ENCODE data around the gene PRX.
A peak's percentile ranks its signal among the peaks of the same experiment; 100 is the strongest.
"Not testable (repeated sequence)": the region's sequence is repeated elsewhere in the genome, so short reads cannot be mapped to it uniquely, and the experiment has no call there.

PRX gene, protein sequence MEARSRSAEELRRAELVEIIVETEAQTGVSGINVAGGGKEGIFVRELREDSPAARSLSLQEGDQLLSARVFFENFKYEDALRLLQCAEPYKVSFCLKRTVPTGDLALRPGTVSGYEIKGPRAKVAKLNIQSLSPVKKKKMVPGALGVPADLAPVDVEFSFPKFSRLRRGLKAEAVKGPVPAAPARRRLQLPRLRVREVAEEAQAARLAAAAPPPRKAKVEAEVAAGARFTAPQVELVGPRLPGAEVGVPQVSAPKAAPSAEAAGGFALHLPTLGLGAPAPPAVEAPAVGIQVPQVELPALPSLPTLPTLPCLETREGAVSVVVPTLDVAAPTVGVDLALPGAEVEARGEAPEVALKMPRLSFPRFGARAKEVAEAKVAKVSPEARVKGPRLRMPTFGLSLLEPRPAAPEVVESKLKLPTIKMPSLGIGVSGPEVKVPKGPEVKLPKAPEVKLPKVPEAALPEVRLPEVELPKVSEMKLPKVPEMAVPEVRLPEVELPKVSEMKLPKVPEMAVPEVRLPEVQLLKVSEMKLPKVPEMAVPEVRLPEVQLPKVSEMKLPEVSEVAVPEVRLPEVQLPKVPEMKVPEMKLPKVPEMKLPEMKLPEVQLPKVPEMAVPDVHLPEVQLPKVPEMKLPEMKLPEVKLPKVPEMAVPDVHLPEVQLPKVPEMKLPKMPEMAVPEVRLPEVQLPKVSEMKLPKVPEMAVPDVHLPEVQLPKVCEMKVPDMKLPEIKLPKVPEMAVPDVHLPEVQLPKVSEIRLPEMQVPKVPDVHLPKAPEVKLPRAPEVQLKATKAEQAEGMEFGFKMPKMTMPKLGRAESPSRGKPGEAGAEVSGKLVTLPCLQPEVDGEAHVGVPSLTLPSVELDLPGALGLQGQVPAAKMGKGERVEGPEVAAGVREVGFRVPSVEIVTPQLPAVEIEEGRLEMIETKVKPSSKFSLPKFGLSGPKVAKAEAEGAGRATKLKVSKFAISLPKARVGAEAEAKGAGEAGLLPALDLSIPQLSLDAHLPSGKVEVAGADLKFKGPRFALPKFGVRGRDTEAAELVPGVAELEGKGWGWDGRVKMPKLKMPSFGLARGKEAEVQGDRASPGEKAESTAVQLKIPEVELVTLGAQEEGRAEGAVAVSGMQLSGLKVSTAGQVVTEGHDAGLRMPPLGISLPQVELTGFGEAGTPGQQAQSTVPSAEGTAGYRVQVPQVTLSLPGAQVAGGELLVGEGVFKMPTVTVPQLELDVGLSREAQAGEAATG (N-terminal part only)

DNA sequence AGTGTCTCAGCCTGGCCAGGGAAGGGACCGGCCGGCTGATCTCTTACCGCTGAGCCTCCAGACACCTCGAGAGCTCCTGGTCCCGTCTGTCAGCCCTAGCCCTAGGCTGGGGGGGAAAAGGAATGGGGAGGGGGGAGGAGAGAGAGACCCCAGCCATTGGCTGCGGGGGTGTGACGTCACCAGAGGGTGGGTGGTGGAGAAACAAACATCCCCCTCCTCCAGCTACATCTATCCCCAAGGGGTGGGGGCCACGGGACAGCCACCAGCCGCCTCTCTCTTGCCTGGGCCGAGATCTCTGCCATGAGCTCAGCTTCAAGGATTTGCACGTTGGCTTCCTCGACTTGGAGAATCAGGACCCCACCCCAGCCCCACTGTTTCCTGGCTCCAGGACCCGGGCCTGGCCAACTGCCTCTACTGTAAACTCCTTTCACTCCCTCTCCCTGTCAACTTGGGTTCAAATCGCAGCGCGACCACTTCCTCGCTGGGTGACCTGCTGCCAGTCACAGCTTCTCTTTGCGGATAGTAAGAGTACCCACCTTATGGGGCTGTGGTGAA is at the start of gene PRX:
Gene PRX (minus strand): TSS at position 88 of the 555 bp plus-strand sequence. CDS start 5,446 bp downstream, outside the sequence.
- no peak within 1 kb of the TSS for H3K4me3 ChIP-seq (ENCODE audit: low read depth, low read length)
- DNase-seq (ENCODE audit: low read depth) = no peak

DNA sequence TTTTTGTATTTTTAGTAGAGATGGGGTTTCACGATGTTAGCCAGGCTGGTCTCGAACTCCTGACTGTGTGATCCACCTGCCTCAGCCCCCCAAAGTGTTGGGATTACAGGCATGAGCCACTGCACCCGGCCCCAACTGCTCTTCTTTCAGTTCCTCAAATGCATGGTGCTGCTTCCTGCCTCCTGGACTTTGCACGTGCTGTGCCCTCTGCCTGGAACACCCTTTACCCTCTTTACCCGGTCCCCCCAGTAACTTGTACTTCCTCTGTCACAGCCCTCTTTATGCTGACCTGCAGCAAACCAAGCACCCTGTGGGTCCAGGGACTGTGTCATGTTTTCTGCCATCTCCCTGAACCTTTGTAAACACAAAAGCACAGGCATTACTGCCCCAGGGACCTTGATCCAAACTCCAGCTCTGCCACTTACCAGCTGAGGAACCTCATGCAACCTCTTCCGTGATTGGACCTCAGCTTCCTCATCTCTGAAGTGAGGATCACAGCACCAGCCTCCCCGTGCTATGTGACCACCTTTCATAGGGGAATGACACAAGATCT is 48.6 kb upstream of the PRX start:
- no peak for DNase-seq (ENCODE audit: low read depth)
- H3K4me3 ChIP-seq (ENCODE audit: low read depth, low read length) = no peak overlapping the region

DNA sequence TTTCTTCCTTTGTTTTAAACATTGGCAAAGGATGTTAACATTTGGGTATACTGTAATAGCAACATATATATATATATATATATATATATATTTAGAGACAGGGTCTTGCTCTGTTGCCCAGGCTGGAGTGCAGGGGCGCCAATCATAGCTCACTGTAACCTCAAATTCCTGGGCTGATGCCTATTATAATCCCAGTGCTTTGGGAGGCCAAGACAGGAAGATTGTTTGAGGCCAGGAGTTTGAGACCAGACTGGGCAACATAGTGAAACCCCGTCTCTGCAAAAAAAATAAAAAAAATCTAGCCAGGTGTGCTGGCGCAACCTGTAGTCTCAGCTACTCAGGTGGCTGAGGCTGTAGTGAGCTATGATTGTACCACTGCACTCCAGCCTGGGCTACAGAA is 47.0 kb upstream of the PRX start:
- no peak for DNase-seq (ENCODE audit: low read depth)
- H3K4me3 ChIP-seq (ENCODE audit: low read depth, low read length) = no peak overlapping the region

DNA sequence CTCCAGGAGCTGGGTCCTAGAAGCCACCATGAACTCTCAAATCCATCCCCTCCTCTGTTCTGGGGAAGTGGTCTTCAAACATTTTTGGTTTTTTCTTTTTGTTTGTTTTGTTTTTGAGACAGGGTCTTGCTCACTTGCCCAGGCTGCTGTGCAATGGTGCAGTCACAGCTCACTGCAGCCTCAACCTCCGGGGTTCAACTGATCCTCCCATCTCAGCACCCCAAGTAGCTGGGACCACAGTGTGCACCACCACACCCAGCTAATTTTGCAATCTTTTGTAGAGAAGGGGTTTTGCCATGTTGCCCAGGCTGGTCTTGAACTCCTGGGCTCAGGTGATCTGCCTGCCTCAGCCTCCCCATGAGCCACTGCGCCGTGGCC is 45.4 kb upstream of the PRX start:
- no peak overlapping the region for H3K4me3 ChIP-seq (ENCODE audit: low read depth, low read length)
- no peak for DNase-seq (ENCODE audit: low read depth)

DNA sequence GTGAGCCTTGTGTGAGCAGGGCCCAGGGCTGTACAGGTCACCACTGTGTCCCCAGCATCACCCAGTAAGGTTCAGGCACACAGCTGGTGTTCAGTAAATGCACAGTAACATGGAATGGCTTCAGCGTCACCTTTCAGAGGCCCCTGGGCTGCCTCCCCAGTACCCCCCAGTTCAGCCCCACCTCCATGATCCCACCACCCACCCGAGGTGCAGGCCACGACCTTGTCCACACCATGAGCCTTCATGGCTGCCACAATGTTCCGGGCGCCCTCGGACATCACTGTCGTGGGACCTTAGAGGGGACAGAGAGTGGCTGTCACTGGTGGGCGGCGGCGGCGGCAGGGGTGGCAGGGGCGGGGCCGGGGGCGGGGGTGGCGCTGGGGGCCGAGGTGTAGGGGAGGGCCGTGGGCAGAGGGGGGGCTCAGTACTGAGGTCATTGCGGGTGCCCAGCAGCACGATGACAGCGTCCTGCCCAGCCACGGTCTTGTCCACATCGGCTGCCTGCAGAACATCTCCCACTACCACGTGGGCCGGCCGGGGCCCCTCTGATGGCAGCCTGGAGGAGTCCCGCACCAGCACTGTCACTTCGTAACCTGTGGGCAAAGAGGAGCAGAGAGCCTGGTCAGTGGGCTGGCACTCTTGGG is 44.9 kb upstream of the PRX start:
- no peak for DNase-seq (ENCODE audit: low read depth)

DNA sequence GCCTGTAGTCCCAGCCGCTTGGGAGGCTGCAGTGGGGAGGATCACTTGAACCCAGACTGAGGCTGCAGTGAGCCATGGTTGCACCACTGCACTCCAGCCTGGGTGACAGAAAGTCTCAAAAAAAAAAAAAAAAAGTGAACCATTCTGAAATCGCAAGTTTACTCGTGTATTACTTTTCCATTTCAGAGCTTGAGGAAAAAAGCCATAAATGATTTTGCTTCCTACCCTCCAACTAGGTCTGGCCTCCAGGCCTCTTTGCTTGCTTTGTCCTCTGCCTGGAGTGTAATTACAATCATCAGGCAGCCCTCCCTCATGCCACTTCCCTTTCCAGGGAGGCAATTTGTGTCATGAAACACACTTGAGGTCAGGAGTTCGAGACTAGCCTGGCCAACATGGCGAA is 43.9 kb upstream of the PRX start:
- H3K4me3 ChIP-seq (ENCODE audit: low read depth, low read length) = no peak overlapping the region
- DNase-seq (ENCODE audit: low read depth) = no peak

More for the DNA sequence above, 44.9 kb upstream of the PRX start:
- H3K4me3 ChIP-seq (ENCODE audit: low read depth, low read length) = no peak overlapping the region

DNA sequence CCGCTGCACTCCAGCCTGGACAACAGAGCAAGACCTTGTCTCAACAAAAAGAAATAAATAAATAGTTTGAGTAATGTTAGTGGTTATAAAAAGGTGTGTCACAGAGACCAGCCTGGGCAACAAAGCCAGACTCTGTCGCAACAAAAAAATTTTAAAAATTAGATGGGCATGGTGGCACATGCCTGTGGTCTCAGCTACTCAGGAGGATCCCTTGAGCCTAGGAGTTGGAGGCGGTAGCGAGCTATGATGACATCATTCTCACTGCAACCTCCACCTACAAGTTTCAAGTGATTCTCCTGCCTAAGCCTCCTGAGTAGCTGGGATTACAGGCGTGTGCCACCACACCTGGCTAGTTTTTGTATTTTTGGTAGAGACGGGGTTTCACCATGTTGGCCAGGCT is 40.8 kb upstream of the PRX start:
- not testable (repeated sequence) for DNase-seq (ENCODE audit: low read depth)

DNA sequence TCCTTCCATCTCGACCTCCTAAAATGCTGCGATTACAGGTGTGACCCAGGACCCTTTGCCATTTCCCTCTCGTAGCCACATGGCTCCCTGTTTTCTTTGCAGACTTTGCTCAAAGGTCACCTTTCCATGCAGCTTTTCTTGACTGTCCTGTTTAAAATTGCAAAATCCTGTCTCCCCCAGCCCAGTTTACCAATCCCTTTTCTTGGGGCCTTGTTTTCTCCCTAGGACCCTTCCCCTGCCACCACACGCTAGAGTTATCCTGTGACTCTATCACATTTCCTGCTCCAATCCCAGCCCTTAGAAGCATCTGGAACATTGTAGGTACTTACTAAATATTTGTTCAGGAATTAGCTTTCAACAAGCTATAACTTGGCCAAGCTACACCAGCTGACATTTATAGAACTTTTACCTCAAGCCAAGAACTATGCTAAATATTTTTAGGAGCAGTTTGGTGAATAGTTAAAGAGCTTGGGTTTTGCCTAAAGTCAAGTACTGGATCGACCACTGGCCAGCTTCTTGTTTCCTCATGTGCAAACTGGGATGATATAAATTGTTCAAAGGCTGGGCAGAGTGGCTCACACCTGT is 40.1 kb upstream of the PRX start:
- H3K4me3 ChIP-seq (ENCODE audit: low read depth, low read length) = no peak overlapping the region
- DNase-seq (ENCODE audit: low read depth) = no peak

More for the DNA sequence above, 40.8 kb upstream of the PRX start:
- not testable (repeated sequence) for H3K4me3 ChIP-seq (ENCODE audit: low read depth, low read length)

DNA sequence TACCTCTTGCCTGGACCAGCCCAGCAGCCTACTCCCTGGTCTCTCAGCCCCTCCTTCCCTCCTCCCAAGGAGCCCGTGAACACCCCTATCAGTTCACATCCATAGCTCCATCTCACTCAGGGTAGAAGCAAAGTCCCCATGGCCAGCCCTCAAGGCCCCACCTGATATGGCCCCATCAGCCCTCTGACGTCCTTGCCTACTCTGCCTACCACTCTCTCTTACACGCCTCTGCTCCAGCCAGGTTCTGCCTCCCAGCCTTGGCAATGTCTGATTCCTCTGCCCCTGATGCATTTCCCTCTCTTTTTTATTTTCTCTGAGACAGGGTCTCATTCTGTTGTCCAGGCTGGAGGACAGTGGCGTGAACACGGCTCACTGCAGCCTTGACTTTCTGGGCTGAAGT is 38.8 kb upstream of the PRX start:
- no peak for DNase-seq (ENCODE audit: low read depth)
- H3K4me3 ChIP-seq (ENCODE audit: low read depth, low read length) = no peak overlapping the region

DNA sequence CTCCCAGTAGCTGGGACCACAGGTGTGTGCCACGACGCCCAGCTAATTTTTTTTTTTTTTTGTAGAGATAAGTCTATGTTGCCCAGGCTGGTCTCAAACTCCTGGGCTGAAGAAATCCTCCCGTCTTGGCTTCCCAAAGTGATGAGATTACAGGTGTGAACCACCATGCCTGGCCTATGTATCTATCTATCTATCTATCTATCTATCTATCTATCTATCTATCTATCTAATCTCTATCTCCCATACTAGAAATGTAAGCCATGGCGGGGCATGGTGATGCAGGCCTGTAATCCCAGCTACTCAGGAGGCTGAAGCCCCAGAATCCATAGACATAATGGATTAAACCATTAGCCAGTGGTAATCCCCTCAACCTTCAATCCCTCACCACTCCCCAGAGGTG is 37.5 kb upstream of the PRX start:
- DNase-seq (ENCODE audit: low read depth) = no peak
- no peak overlapping the region for H3K4me3 ChIP-seq (ENCODE audit: low read depth, low read length)

DNA sequence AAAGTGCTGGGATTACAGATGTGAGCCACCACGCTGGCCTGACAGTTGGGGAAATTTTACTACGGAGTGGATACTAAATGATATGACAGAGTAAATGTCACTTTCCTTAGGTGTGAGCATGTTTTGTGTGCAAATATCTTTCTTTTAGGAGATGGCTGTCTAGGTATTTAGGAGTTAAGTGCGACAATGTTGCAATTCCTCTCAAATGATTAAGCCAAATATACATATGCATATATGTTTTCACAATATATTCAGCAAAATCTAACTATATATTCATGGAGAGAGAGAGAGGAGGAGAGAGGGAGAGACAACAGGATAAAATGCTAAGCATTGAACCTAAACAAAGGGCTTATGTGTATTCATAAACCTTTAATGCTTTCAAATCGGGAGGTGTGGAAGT is 36.3 kb upstream of the PRX start:
- DNase-seq (ENCODE audit: low read depth) = no peak

DNA sequence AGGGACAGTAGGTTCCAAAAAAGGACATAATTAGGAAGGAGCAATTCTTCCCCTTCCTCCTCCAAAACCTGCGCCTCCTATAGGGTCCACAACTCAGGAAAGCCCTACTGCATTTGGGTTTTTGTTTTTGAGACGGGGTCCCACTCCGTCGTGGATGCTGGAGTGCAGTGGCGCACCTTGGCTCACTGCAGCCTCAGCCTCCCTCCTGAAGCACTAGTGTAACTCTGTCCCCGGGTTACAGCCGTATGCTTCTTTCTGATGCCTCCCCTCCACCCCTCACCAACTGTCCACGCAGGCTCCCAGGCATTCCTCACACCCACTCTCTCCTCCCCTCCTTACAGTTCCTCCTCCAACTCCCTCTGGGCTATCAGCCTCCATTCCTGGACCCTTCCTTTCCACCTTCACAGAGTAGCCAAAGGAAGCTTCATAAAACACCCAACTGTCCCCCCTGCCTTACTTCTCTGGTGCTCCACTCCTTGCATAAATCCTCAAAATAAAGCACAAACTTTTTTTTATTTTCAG is 33.1 kb upstream of the PRX start:
- H3K4me3 ChIP-seq (ENCODE audit: low read depth, low read length) = no peak overlapping the region
- DNase-seq (ENCODE audit: low read depth) = no peak

More for the DNA sequence above, 36.3 kb upstream of the PRX start:
- no peak overlapping the region for H3K4me3 ChIP-seq (ENCODE audit: low read depth, low read length)

DNA sequence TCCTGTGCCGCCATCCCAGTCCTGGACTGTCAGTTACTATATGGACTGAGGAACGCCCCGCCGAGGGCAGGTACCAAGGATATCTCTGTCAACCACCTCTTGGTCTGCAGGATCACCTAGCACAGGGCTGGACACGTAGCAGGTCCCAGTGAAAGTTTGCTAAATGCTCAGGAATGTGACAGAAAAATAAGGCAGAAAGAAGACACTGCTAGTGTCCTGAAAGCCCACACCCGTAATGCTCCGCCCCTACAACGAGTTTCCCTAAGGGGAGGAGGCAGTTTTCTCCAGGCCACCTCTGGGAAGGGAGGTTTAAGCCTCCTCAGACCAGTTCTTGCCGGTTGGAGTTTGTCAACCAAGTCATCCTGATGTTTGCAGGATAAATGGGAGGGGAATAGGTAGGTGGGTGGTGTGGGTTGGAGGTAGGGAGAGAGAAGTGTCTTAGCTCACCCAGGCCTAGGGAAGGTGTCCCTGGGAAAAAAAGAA is 32.6 kb upstream of the PRX start:
- H3K4me3 ChIP-seq (ENCODE audit: low read depth, low read length) = no peak overlapping the region
- DNase-seq (ENCODE audit: low read depth) = no peak

DNA sequence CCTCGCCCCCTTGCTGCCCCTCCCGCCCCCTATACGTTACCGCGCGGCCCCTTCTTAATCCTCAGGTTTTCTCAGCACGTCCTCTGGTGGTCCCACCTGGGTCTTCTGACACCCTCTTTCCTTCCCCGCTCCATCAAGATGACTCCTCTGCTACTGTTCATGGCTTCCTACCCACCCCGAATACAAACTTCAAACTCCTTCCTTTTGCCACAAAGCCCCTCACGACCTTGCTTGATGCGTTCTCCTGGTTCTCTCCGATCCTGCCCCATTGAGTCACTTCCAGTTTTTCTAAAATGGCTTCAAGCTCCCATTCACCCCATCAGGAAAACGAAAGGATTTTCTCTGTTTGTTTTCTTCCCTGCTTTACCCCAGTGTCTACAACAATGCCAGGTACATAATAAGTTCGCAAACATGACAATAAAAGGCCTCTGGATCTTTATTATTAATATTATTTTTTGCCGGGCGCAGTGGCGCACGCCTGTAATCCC is 31.7 kb upstream of the PRX start:
- no peak for DNase-seq (ENCODE audit: low read depth)
- peak overlapping the region; percentile 65 for H3K4me3 ChIP-seq (ENCODE audit: low read depth, low read length)

DNA sequence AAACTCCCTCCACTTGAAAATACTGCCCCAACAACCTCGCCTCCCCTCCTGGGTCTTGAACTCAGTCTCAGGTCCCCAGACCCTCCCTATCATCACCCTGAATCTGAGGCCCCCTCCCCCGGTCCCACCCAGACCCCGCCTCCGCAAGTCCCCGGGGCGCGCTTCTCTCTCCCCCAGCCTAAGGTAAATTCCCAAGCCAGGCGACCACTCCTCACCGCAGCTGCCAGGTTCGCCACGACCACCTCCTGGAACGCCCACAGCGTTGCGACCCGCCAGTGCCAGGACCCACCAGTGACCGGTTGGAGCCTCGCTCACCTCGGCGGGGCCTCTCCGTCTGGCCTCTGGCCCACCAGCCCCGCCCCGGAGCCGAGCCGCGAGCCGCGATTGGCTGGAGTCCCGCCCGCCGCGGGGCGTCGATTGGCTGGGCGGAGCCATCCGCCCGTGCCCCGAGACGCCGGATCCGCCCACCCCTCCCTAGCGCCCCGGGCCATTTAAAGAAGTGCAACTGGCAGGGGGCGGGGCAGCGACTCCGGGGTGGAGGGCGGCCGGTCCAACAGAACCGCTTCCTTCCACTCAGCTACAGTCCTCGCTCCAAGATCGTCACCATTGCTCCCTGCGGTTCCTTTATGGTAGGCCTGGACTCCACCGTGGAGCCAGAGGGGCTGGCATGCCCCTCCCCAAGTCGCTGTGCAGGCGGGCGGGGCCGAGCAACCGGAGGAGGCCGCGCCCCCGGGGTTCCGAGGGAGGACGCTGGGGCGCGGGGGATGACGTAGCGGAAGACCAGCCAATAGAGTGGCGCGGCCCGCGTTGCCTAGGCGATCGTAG is 31.0 kb upstream of the PRX start, which contains the start of gene SERTAD3:
Gene SERTAD3 (minus strand): TSS at position 336 of the 825 bp plus-strand sequence. CDS start 2,255 bp downstream, outside the sequence.
- DNase-seq (ENCODE audit: low read depth) = peak; percentile 83
- peak within 1 kb of the TSS; percentile 65 for H3K4me3 ChIP-seq (ENCODE audit: low read depth, low read length)

DNA sequence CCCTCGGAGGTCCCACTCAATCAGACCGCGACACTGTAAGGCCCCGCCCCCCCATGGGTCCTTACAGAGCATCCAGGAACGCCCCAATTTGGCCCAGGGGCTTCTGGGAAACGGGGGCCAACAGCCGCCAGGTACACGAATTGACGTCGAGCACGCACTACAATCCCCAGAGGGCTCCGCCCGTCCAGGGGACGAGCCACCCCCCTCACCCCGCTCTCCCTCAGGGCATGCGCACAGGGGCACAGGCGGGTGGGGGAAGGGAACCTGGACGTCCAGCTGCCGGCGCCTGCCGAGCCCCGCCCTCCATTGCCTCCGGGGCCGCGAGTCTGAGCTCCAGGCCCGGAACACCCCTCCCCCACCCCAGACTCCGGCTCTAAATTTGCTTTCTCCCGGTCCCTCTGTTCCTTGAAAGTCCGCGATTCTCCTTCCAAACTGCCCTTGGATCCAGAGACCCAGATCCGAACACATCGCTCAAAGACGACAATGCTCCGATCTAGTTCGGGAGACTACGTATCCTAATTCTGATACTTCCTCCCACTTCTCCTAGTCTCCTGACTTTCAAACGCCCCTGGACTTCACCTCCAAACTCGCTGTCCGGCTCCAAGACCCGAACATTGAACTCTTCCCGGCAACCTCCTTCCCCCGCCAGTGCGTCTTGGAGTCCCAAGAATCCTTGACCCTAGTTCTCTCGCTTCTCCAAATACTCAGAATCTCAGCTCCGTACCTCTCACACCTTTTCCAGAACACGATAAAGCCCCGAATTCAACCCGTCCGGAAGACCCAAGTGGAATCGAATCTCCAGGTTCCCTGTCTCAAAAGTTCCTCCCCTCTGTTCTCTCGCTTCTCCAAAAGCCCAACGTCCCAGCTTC is 30.2 kb upstream of the PRX start:
- peak; percentile 99 for DNase-seq (ENCODE audit: low read depth)
- peak overlapping the region; percentile 65 for H3K4me3 ChIP-seq (ENCODE audit: low read depth, low read length)

All from skeletal muscle cell (primary cell).